GM19467 (cell line): ENCODE results near the gene ZNF784.

Experiments used
- ATAC-seq: cut with Tn5 transposase; IDR thresholded peaks from one replicate; pipeline ENCODE4 v1.9.1; 2021; ENCODE audit warnings: mild to moderate bottlenecking, moderate library complexity; ENCODE audit not compliant: unreplicated experiment

ZNF784 gene

GRCh38 chr19:55624109-55625003, at the start of gene ZNF784:
ZNF784 (minus strand) TSS chr19:55624566; CDS start chr19:55624561, 5 bp downstream.
- no peak for ATAC-seq

GRCh38 chr19:55673889-55674288, 49.5 kb upstream of the ZNF784 start:
- no peak for ATAC-seq

GRCh38 chr19:55673465-55673864, 49.1 kb upstream of the ZNF784 start:
- no peak for ATAC-seq

GRCh38 chr19:55672418-55672817, 48.1 kb upstream of the ZNF784 start:
- ATAC-seq, result no peak

- ATAC-seq, result no peak
These were observed 46.6 kb upstream of the ZNF784 start for GRCh38 chr19:55671054-55671378.

GRCh38 chr19:55670280-55671053, 46.1 kb upstream of the ZNF784 start:
- no peak for ATAC-seq

- no peak for ATAC-seq
These were observed 45.3 kb upstream of the ZNF784 start for GRCh38 chr19:55669418-55670279.

- ATAC-seq, result no peak
These were observed 44.4 kb upstream of the ZNF784 start for GRCh38 chr19:55668603-55669348.

- ATAC-seq, result no peak
These were observed 43.6 kb upstream of the ZNF784 start for GRCh38 chr19:55667958-55668357.

- no peak for ATAC-seq
These were observed 43.1 kb upstream of the ZNF784 start for GRCh38 chr19:55667511-55667910.

GRCh38 chr19:55667006-55667381, 42.6 kb upstream of the ZNF784 start:
- ATAC-seq, result no peak

- no peak for ATAC-seq
These were observed 42.1 kb upstream of the ZNF784 start for GRCh38 chr19:55666343-55667005.

- ATAC-seq, result no peak
These were observed 39.6 kb upstream of the ZNF784 start for GRCh38 chr19:55663846-55664536.

GRCh38 chr19:55661826-55662225, 37.5 kb upstream of the ZNF784 start:
- ATAC-seq, result no peak

GRCh38 chr19:55660991-55661390, 36.6 kb upstream of the ZNF784 start:
- ATAC-seq, result no peak

GRCh38 chr19:55660404-55660803, 36.0 kb upstream of the ZNF784 start:
- no peak for ATAC-seq

GRCh38 chr19:55659822-55660221, 35.5 kb upstream of the ZNF784 start:
- no peak for ATAC-seq

- no peak for ATAC-seq
These were observed 34.6 kb upstream of the ZNF784 start for GRCh38 chr19:55658846-55659459.
